ENCODE data around the gene UTS2.

UTS2 gene

DNA sequence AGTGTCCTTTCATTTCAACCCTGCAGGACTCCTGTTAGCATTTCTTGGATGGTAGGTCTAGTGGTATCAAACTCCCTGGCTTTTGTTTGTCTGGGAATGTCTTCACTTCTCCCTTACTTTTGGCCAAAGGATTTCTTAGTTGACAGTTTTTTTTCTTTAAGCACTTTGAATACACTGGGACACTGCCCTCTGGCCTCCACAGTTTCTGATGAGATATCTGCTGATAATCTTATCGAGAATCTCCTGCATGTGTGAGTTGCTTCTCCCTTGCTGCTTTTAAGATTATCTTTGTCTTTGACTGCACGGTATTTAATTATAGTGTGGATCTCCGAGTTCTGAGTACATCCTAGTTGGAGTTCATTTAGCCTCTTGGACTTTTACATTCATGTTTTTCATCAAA lies 13.3 kb downstream of the UTS2 start:
- TF ChIP-seq, protein P1, sequence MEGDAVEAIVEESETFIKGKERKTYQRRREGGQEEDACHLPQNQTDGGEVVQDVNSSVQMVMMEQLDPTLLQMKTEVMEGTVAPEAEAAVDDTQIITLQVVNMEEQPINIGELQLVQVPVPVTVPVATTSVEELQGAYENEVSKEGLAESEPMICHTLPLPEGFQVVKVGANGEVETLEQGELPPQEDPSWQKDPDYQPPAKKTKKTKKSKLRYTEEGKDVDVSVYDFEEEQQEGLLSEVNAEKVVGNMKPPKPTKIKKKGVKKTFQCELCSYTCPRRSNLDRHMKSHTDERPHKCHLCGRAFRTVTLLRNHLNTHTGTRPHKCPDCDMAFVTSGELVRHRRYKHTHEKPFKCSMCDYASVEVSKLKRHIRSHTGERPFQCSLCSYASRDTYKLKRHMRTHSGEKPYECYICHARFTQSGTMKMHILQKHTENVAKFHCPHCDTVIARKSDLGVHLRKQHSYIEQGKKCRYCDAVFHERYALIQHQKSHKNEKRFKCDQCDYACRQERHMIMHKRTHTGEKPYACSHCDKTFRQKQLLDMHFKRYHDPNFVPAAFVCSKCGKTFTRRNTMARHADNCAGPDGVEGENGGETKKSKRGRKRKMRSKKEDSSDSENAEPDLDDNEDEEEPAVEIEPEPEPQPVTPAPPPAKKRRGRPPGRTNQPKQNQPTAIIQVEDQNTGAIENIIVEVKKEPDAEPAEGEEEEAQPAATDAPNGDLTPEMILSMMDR (conservative IDR thresholded peaks at IDR 0.05; ENCODE audit: low read depth, low read length) = no peak

DNA sequence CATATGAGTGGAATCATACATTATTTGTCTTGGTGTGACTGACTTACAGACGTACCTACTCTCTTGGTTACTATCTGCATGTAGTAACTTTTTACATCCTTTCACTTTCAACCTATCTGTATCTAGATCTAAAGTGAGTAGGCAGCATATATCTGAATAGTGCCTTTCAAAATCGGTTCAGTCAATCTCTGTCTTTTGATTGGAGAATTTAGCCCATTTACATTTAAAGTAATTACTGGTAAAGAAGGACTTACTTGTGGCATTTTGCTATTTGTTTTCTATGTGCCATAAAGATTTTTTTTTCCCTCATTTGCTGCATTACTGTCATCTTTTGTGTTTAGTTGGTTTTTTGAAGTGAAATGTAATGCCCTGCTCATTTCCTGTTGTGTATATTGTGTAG lies 14.2 kb downstream of the UTS2 start:
- no peak for DNase-seq (ENCODE audit: low read depth)
- TF ChIP-seq, protein P1 (conservative IDR thresholded peaks at IDR 0.05; ENCODE audit: low read depth, low read length) = no peak
- H3K4me3 ChIP-seq (ENCODE audit: low read length) = no peak overlapping the region

More for the DNA sequence above, 13.3 kb downstream of the UTS2 start:
- H3K4me3 ChIP-seq (ENCODE audit: low read length) = no peak overlapping the region
- DNase-seq (ENCODE audit: low read depth) = no peak

DNA sequence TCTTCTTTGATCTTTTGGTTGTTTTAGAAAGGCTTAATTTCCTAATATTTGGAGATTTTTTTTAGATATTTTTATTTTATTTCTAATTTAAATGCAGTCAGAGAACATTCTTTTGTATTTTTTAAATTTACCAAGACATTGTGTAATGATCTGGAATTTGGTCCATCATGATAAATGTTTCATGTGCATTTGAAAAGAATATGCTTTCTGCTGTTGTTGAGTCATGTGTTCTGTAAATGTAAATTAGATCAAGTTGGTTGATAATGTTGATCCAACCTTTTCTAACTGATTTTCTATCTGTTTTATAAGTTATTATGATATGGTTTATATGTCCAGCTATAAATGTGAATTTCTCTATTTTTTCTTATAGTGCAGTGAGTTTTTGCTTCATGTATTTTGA lies 19.8 kb downstream of the UTS2 start:
- H3K4me3 ChIP-seq (ENCODE audit: low read length) = no peak overlapping the region
- TF ChIP-seq, protein P1 (conservative IDR thresholded peaks at IDR 0.05; ENCODE audit: low read depth, low read length) = no peak
- no peak for DNase-seq (ENCODE audit: low read depth)

DNA sequence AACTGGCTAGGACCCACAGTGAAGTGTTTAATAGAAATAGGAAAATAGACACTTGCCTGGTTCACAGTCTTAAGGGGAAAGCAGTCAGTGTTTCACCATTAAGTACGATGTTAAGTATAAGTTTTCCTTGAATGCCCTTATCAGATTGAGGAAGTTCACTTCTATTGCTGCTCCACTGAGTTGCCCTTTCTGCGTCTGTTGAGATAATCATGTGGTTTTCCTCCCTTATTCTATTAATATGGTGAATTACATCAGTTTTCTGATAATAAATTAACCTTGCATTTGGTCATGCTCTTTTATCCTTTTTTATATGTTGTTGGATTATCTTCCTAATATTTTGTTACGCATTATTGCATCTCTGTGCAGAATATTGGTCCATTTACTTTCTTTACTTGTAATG lies 21.4 kb downstream of the UTS2 start:
- no peak for DNase-seq (ENCODE audit: low read depth)
- no peak overlapping the region for H3K4me3 ChIP-seq (ENCODE audit: low read length)
- TF ChIP-seq, protein P1 (conservative IDR thresholded peaks at IDR 0.05; ENCODE audit: low read depth, low read length) = no peak

DNA sequence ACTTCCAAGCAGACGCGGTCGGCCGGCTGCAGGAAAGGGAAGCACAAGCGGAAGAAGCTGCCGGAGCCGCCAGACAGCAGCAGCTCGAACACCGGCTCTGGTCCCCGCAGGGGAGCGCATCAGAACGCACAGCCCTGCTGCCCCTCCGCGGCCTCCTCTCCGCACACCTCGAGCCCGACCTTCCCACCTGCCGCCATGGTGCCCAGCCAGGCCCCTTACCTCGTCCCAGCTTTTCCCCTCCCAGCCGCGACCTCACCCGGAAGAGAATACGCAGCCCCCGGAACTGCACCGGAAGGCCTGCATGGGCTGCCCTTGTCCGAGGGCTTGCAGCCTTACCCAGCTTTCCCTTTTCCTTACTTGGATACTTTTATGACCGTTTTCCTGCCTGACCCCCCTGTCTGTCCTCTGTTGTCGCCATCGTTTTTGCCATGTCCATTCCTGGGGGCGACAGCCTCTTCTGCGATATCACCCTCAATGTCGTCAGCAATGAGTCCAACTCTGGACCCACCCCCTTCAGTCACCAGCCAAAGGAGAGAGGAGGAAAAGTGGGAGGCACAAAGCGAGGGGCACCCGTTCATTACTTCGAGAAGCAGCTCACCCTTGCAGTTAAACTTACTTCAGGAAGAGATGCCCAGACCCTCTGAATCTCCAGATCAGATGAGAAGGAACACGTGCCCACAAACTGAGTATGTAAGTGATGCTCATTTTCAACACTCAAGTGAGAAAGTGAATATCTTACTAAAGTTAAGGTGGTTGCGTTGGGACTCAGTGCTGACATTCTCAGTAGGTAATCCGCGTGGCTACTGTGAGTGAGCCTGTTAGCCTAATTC lies 25.5 kb downstream of the UTS2 start:
- DNase-seq (ENCODE audit: low read depth) = no peak
- TF ChIP-seq, protein P1 (conservative IDR thresholded peaks at IDR 0.05; ENCODE audit: low read depth, low read length) = no peak
- no peak overlapping the region for H3K4me3 ChIP-seq (ENCODE audit: low read length)

DNA sequence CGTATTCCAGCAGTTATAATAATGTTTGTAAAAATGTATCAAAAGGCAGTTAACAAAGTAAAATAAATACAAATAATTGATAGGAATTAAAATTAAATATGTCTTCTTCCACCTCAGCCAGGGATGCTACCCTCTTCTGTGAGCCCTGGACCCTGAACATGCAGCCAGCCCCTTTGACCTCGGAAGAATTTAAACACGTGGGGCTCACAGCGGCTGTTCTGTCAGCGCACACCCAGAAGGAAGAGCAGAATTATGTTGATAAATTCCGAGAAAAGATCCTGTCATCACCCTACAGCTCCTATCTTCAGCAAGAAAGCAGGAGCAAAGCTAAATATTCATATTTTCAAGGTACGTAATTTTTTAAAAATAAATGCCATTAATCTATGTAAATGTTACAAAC lies 26.5 kb downstream of the UTS2 start:
- H3K4me3 ChIP-seq (ENCODE audit: low read length) = no peak overlapping the region
- DNase-seq (ENCODE audit: low read depth) = no peak
- TF ChIP-seq, protein P1 (conservative IDR thresholded peaks at IDR 0.05; ENCODE audit: low read depth, low read length) = no peak

DNA sequence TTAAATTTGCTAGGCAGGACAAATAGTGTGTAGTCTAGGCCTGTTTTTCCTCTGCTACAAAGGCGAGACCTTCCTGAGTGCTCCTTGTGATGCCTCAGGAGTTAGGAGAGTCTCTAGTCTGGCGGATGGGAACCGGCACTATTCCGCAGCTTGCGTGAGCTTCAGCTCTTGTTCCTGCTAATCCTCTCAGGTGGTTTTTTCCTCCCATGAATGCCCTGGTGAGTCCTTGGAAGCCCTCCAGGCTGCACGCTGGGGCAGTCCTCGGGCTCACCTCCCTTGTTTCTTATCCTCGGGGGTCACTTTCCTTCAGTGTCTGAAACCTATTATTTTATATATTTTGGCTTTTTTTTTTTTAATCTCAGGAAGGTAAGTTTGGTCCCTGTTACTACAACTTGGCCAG lies 28.2 kb downstream of the UTS2 start:
- TF ChIP-seq, protein P1 (conservative IDR thresholded peaks at IDR 0.05; ENCODE audit: low read depth, low read length) = no peak
- H3K4me3 ChIP-seq (ENCODE audit: low read length) = no peak overlapping the region
- DNase-seq (ENCODE audit: low read depth) = no peak

All from retinal pigment epithelial cell (primary cell).